Stimulated activated CD8-positive, alpha-beta memory T cell treated with anti-CD3 and anti-CD28 coated beads, Interleukin-7, amount 100 ng/mL, for 4 hours (primary cell): Measurements from ENCODE around the gene C1QTNF12.

Experiments
- DNase-seq, 2 donors: peaks; one replicate each; pipeline ENCODE4 v3.0.0-alpha.2; 2020; ENCODE audit warnings: low read depth in 2 of 2

C1QTNF12 gene

GRCh38 chr1:1213345-1214265 is 32.9 kb downstream of the C1QTNF12 start, which contains the start of gene TNFRSF4:
TNFRSF4 (minus strand) TSS chr1:1214153; CDS start chr1:1214127, 26 bp downstream.
- DNase-seq, result peak in 1 of 2 donors; percentile 51

GRCh38 chr1:1212780-1213344 is 33.7 kb downstream of the C1QTNF12 start:
- DNase-seq, result peak in 1 of 2 donors; percentile 47

- peak in 1 of 2 donors; percentile 0 for DNase-seq
Measured at GRCh38 chr1:1211541-1212441, 34.7 kb downstream of the C1QTNF12 start.

GRCh38 chr1:1210726-1211540 is 35.6 kb downstream of the C1QTNF12 start:
- DNase-seq, result peak in 1 of 2 donors; percentile 0

- DNase-seq, result peak in 1 of 2 donors; percentile 44
Measured at GRCh38 chr1:1208713-1209433, 37.6 kb downstream of the C1QTNF12 start.

GRCh38 chr1:1207571-1207892 is 39.0 kb downstream of the C1QTNF12 start:
- DNase-seq, result no peak

- DNase-seq, result no peak
Measured at GRCh38 chr1:1206966-1207531, 39.5 kb downstream of the C1QTNF12 start.

GRCh38 chr1:1206376-1206965 is 40.1 kb downstream of the C1QTNF12 start, which contains the start of gene TNFRSF18:
TNFRSF18 (minus strand) TSS chr1:1206592; CDS start chr1:1206571, 21 bp downstream.
- peak in 1 of 2 donors; percentile 43 for DNase-seq

GRCh38 chr1:1205769-1206375 is 40.6 kb downstream of the C1QTNF12 start:
- no peak for DNase-seq

GRCh38 chr1:1204998-1205768 is 41.3 kb downstream of the C1QTNF12 start:
- DNase-seq, result no peak

- DNase-seq, result no peak
Measured at GRCh38 chr1:1204425-1204920, 42.0 kb downstream of the C1QTNF12 start.

GRCh38 chr1:1203561-1204424 is 42.7 kb downstream of the C1QTNF12 start:
- no peak for DNase-seq

GRCh38 chr1:1202831-1203560 is 43.5 kb downstream of the C1QTNF12 start:
- no peak for DNase-seq

GRCh38 chr1:1200876-1201810 is 45.4 kb downstream of the C1QTNF12 start:
- DNase-seq, result peak; percentile 84 to 93
